Measurements from ENCODE around the gene RUNX1. TPM values are rescaled to one million over a fixed set of nuclear protein-coding genes. Genes with fewer than 3 reads are reported as not detected.

Gene RUNX1
- total RNA-seq, 4 donors from 2014 or later, result 2.9 to 18.7 (median 7.7) TPM

- no peaks in the 10 kb centered on the region for H3K36me3 ChIP-seq
- DNase-seq, result peak; percentile 29
- H3K4me3 ChIP-seq (replicated peaks in 1 of 3), result no peak overlapping the region
- H3K27ac ChIP-seq, result peak overlapping the region in 2 of 3 donors; percentile 23 to 64
- no peaks in the 10 kb centered on the region for H3K9me3 ChIP-seq
- whole genome bisulfite sequencing, 2 donors, result 22 to 52% methylated on average over 9 of the region's 9 CpGs
- peaks cover 7 to 14% of the 10 kb centered on the region in 2 donors for H3K4me1 ChIP-seq
- H3K27me3 ChIP-seq, result no peaks in the 10 kb centered on the region
- TF ChIP-seq POLR2A (IDR thresholded peaks at IDR 0.05), result no peak
- TF ChIP-seq, protein P1, sequence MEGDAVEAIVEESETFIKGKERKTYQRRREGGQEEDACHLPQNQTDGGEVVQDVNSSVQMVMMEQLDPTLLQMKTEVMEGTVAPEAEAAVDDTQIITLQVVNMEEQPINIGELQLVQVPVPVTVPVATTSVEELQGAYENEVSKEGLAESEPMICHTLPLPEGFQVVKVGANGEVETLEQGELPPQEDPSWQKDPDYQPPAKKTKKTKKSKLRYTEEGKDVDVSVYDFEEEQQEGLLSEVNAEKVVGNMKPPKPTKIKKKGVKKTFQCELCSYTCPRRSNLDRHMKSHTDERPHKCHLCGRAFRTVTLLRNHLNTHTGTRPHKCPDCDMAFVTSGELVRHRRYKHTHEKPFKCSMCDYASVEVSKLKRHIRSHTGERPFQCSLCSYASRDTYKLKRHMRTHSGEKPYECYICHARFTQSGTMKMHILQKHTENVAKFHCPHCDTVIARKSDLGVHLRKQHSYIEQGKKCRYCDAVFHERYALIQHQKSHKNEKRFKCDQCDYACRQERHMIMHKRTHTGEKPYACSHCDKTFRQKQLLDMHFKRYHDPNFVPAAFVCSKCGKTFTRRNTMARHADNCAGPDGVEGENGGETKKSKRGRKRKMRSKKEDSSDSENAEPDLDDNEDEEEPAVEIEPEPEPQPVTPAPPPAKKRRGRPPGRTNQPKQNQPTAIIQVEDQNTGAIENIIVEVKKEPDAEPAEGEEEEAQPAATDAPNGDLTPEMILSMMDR (IDR thresholded peaks at IDR 0.05), result no peak
- intact Hi-C loops (cut with DNase I), result no loop called here
Observed at GRCh38 chr21:34857122-34857713, 191.9 kb downstream of the RUNX1 start.

DNA sequence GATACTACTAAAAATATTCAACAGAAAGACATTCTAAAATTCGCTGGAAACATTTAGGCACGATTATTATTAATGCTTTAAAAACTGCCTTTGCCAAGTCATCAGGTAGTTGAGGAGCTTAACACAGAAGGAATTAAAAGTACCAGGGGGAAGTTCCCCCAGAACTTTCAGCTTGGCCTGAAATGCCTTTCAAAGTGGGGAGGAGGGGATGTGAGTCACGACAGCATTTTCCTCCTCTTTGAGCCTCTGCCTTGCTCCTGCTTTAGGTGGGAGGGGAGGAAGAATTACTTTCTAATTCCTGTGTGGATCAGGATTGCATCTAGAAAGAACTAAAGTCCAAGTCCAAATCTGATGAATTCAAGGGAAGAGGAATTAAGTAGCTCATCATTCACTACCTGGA is 196.7 kb downstream of the RUNX1 start:
- Histone ChIP-seq H3K36me3 (no peaks in the 10 kb centered on the region), H3K9me3 (no peaks in the 10 kb centered on the region), H3K4me3 (replicated peaks in 1 of 3) (no peak overlapping the region), H3K4me1 (peaks cover 1 to 10% of the 10 kb centered on the region in 2 donors), H3K27ac (no peak overlapping the region), H3K27me3 (no peaks in the 10 kb centered on the region)
- intact Hi-C loops (cut with DNase I), result no loop called here
- 74 to 83% methylated on average over 3 of the region's 3 CpGs for WGBS, 2 donors
- no peak for DNase-seq
- TF ChIP-seq POLR2A (IDR thresholded peaks at IDR 0.05), result no peak
- TF ChIP-seq, protein P1 (IDR thresholded peaks at IDR 0.05), result no peak

- H3K4me1 ChIP-seq, result peaks cover 17 to 18% of the 10 kb centered on the region in 2 donors
- H3K27ac ChIP-seq, result no peak overlapping the region
- DNase-seq, result no peak
- H3K36me3 ChIP-seq, result no peaks in the 10 kb centered on the region
- intact Hi-C loops (cut with DNase I), result no loop called here
- TF ChIP-seq, protein P1 (IDR thresholded peaks at IDR 0.05), result no peak
- no peak for TF ChIP-seq POLR2A (IDR thresholded peaks at IDR 0.05)
- H3K4me3 ChIP-seq (replicated peaks in 1 of 3), result no peak overlapping the region
- H3K27me3 ChIP-seq, result no peaks in the 10 kb centered on the region
- no peaks in the 10 kb centered on the region for H3K9me3 ChIP-seq
- WGBS, 2 donors, result 89 to 94% methylated on average over 10 to 11 of the region's 11 CpGs
Observed at GRCh38 chr21:34850166-34850690, 198.9 kb downstream of the RUNX1 start.

GRCh38 chr21:34846601-34847112 is 202.4 kb downstream of the RUNX1 start:
- Histone ChIP-seq H3K4me3 (replicated peaks in 1 of 3) (no peak overlapping the region), H3K4me1 (peaks cover 33 to 40% of the 10 kb centered on the region in 2 donors), H3K27ac (peak overlapping the region; percentile 60 to 72 (median 67)), H3K27me3 (no peaks in the 10 kb centered on the region), H3K9me3 (no peaks in the 10 kb centered on the region), H3K36me3 (no peaks in the 10 kb centered on the region)
- intact Hi-C loops (cut with DNase I), result no loop called here
- peak; percentile 68 to 71 for DNase-seq
- 35 to 39% methylated on average over 9 to 11 of the region's 11 CpGs for WGBS, 2 donors
- TF ChIP-seq, protein P1 (IDR thresholded peaks at IDR 0.05), result no peak
